Hepatic stellate cell (primary cell): ENCODE data around the gene GOLGA2.
A peak's percentile ranks its signal among the peaks of the same experiment; 100 is the strongest.

Source experiments
- DNase-seq: peaks from one replicate; pipeline ENCODE4 v3.0.0; 2011; ENCODE audit warnings: low spot score

Gene GOLGA2

GRCh38 chr9:128257907-128258306, 17.9 kb downstream of the GOLGA2 start:
- DNase-seq, result no peak

- DNase-seq, result no peak
Measured at GRCh38 chr9:128257086-128257825, 18.6 kb downstream of the GOLGA2 start.

GRCh38 chr9:128254855-128255759, 20.7 kb downstream of the GOLGA2 start:
- DNase-seq, result peak; percentile 85

- no peak for DNase-seq
Measured at GRCh38 chr9:128254362-128254761, 21.4 kb downstream of the GOLGA2 start.

- no peak for DNase-seq
Measured at GRCh38 chr9:128253991-128254346, 21.8 kb downstream of the GOLGA2 start.

GRCh38 chr9:128253140-128253990, 22.4 kb downstream of the GOLGA2 start:
- DNase-seq, result no peak

- no peak for DNase-seq
Measured at GRCh38 chr9:128252317-128253139, 23.3 kb downstream of the GOLGA2 start.

GRCh38 chr9:128251732-128252100, 24.1 kb downstream of the GOLGA2 start:
- no peak for DNase-seq

- no peak for DNase-seq
Measured at GRCh38 chr9:128250839-128251731, 24.7 kb downstream of the GOLGA2 start.

- peak; percentile 70 for DNase-seq
Measured at GRCh38 chr9:128249908-128250838, 25.6 kb downstream of the GOLGA2 start.

GRCh38 chr9:128249558-128249907, 26.3 kb downstream of the GOLGA2 start:
- no peak for DNase-seq

- DNase-seq, result no peak
Measured at GRCh38 chr9:128247226-128247803, 28.5 kb downstream of the GOLGA2 start.

GRCh38 chr9:128246471-128246870, 29.3 kb downstream of the GOLGA2 start:
- no peak for DNase-seq

- DNase-seq, result peak; percentile 61
Measured at GRCh38 chr9:128245421-128246151, 30.2 kb downstream of the GOLGA2 start.

GRCh38 chr9:128244837-128245231, 31.0 kb downstream of the GOLGA2 start:
- DNase-seq, result peak; percentile 66

GRCh38 chr9:128244091-128244836, 31.5 kb downstream of the GOLGA2 start:
- DNase-seq, result no peak

- no peak for DNase-seq
Measured at GRCh38 chr9:128243215-128244018, 32.4 kb downstream of the GOLGA2 start.
